GM12878 (cell line): ENCODE data around the gene SMIM26. TPM values are rescaled to one million over a fixed set of nuclear protein-coding genes. Genes with fewer than 3 reads are reported as not detected.

Source experiments
- ATAC-seq: fragments of 200-7000 bp; cut with Tn5 transposase; 3 replicates; pipeline ENCODE4 v1.9.1; 2020; ENCODE audit warnings: mild to moderate bottlenecking, moderate library complexity
- BruUV-seq: library from RNA; stranded (reverse); fragments of 400-500 nt; replicated peaks from 2 replicates; lab custom pipeline; 2021; lab: Mats Ljungman, UMichigan
- CTCF ChIA-PET: fragments of 300-600 bp; sonication (Branson Sonifier 250); formaldehyde crosslinking; extraction: SDS; loops from one replicate; lab custom pipeline; 2021; ENCODE audit warnings: inconsistent platforms; lab: Yijun Ruan, JAX
- POLR2A ChIA-PET: fragments of 350-600 bp; formaldehyde crosslinking; extraction: SDS; loops from one replicate; lab custom pipeline; 2021; ENCODE audit warnings: inconsistent platforms; lab: Charles Lee
- RAD21 ChIA-PET: fragments of 300-600 bp; sonication (Branson Sonifier 250); formaldehyde crosslinking; loops from one replicate; lab custom pipeline; 2023; ENCODE audit warnings: antibody characterized with exemption; ENCODE audit not compliant: unreplicated experiment; lab: Charles Lee
- SMC1A ChIA-PET: fragments of 300-600 bp; sonication (Branson Sonifier 250); formaldehyde crosslinking; loops from one replicate; lab custom pipeline; 2023; ENCODE audit not compliant: unreplicated experiment, uncharacterized antibody; lab: Charles Lee
- DNase-seq: peaks from one replicate; pipeline ENCODE4 v3.0.0-alpha.2; 2011; ENCODE audit warnings: low read depth, low spot score
- FAIRE-seq: peaks from 3 replicates; lab custom pipeline; 2011; peaks lifted over from hg19 to GRCh38; lab: Jason Lieb, UNC
- H2AFZ ChIP-seq: 2 replicates; pipeline ENCODE4 v1.6.0; 2011; ENCODE audit warnings: low read depth, low read length, control low read depth; ENCODE audit not compliant: control insufficient read depth
- H3K27ac ChIP-seq: 2 replicates; pipeline ENCODE4 v1.5.1; 2011; ENCODE audit warnings: control low read depth; ENCODE audit not compliant: control insufficient read depth, insufficient read depth
- H3K27me3 ChIP-seq, 2 experiments: replicated peaks in 1 of 2; 2 replicates each; pipeline versions ENCODE4 v1.6.0 to v1.6.1; 2011; ENCODE audit warnings: low read length in 1 of 2; ENCODE audit not compliant: control insufficient read depth in 2 of 2, insufficient read depth in 2 of 2
- H3K36me3 ChIP-seq, 2 experiments: 2 replicates each; pipeline ENCODE4 v1.5.1; 2011; ENCODE audit warnings: low read length in 1 of 2; ENCODE audit not compliant: control insufficient read depth in 2 of 2, insufficient read depth in 2 of 2
- H3K4me1 ChIP-seq: 2 replicates; pipeline ENCODE4 v1.6.1; 2011; ENCODE audit warnings: mild to moderate bottlenecking, low read length, moderate library complexity, mixed read lengths; ENCODE audit not compliant: control insufficient read depth, insufficient read depth
- H3K4me2 ChIP-seq: 2 replicates; pipeline ENCODE4 v1.6.0; 2011; ENCODE audit warnings: control low read depth; ENCODE audit not compliant: control insufficient read depth, insufficient read depth
- H3K4me3 ChIP-seq: fragments of 200-600 bp; sonication (generic); 2 replicates; pipeline ENCODE4 v1.5.1; 2016
- H3K79me2 ChIP-seq: 2 replicates; pipeline ENCODE4 v1.6.0; 2011; ENCODE audit warnings: low read length; ENCODE audit not compliant: control insufficient read depth, insufficient read depth
- H3K9ac ChIP-seq: 2 replicates; pipeline ENCODE4 v1.8.0; 2011; ENCODE audit warnings: low read length, control low read depth, mixed read lengths; ENCODE audit not compliant: control insufficient read depth, insufficient read depth
- H3K9me3 ChIP-seq: replicated peaks from 3 replicates; pipeline ENCODE4 v1.5.1; 2011; ENCODE audit warnings: mild to moderate bottlenecking, low read length; ENCODE audit not compliant: control insufficient read depth, insufficient read depth
- H4K20me1 ChIP-seq: 2 replicates; pipeline ENCODE4 v1.6.0; 2011; ENCODE audit not compliant: control insufficient read depth, insufficient read depth
- ATF2 ChIP-seq: IDR thresholded peaks from 2 replicates; pipeline ENCODE4 v1.6.1; 2012; ENCODE audit warnings: low read length, inconsistent platforms
- CBX5 ChIP-seq: sonication (generic); IDR thresholded peaks from 2 replicates; pipeline ENCODE4 v1.6.1; 2016; ENCODE audit warnings: low read depth, moderate library complexity, mild to moderate bottlenecking, inconsistent platforms
- CHD1 ChIP-seq: IDR thresholded peaks from 2 replicates; pipeline ENCODE4 v1.6.1; 2012; ENCODE audit warnings: low read depth, low read length, improper control_type of control experiment
- HDAC6 ChIP-seq: fragments of 200-600 bp; sonication (generic); IDR thresholded peaks from one replicate; pipeline ENCODE4 v1.8.0; 2017; ENCODE audit warnings: antibody characterized with exemption; ENCODE audit not compliant: unreplicated experiment
- HDGF ChIP-seq: fragments of 450-650 bp; IDR thresholded peaks from 2 replicates; pipeline ENCODE4 v1.6.1; 2016; ENCODE audit warnings: antibody characterized with exemption
- KAT2A ChIP-seq: conservative IDR thresholded peaks from 2 replicates; pipeline ENCODE4 v1.6.1; 2011; ENCODE audit warnings: low read depth, low read length; ENCODE audit not compliant: control insufficient read depth
- NBN ChIP-seq: fragments of 450-650 bp; IDR thresholded peaks from 2 replicates; pipeline ENCODE4 v1.6.1; 2016
- PAX8 ChIP-seq: fragments of 450-650 bp; IDR thresholded peaks from 2 replicates; pipeline ENCODE4 v1.6.1; 2017; ENCODE audit warnings: mild to moderate bottlenecking, moderate library complexity
- SREBF2 ChIP-seq: IDR thresholded peaks from 2 replicates; pipeline ENCODE4 v1.6.1; 2012; ENCODE audit warnings: mild to moderate bottlenecking, low read length
- USF1 ChIP-seq: IDR thresholded peaks from 2 replicates; pipeline ENCODE4 v1.6.1; 2011; ENCODE audit warnings: borderline replicate concordance, low read depth, mild to moderate bottlenecking, moderate library complexity, mixed read lengths, low read length; ENCODE audit not compliant: insufficient read depth; ENCODE audit errors: extremely low read length
- in situ Hi-C: fragments of 300-500 bp; cut with MboI; formaldehyde crosslinking; loops from 9 replicates; pipeline ENCODE4 v1.14.3; 2018; ENCODE audit warnings: mixed read lengths
- intact Hi-C: fragments of 100-400 bp; cut with micrococcal nuclease; formaldehyde crosslinking; loops from one replicate; pipeline ENCODE4 v1.14.2; 2022; ENCODE audit not compliant: unreplicated experiment
- polyA plus RNA-seq, 11 experiments: library from polyadenylated mRNA; depleted of rRNA in 4 of 11; unstranded in 6 of 11; stranded (reverse) in 5 of 11; fragments of >200 nt; fragmentation: Nextera tagmentation in 4 of 11; fragmentation: Illumina TruSeq in 1 of 11; extraction: Ambion mirVana in 4 of 11; extraction: Trizol in 1 of 11; gene quantifications; 1 replicate in 1 of 11; 2 replicates in 10 of 11; pipeline versions ENCODE4 v1.2.1 to v1.2.3, GENCODE V29; 2011 to 2016; ENCODE audit warnings: inconsistent platforms in 2 of 11, missing spikeins in 2 of 11, low read depth in 1 of 11
- total RNA-seq, 4 experiments: library from RNA; depleted of rRNA in 3 of 4; stranded (reverse); fragments of >200 nt in 3 of 4; fragmentation: Illumina TruSeq in 1 of 4; extraction: Trizol in 1 of 4; gene quantifications; 2 replicates each; pipeline versions ENCODE4 v1.2.1 to v1.2.3, GENCODE V29; 2013 to 2021
- TF ChIP-seq, protein P1 (sequence below): fragments of 450-650 bp; IDR thresholded peaks from 2 replicates; pipeline ENCODE4 v1.6.1; 2017; ENCODE audit warnings: mild to moderate bottlenecking, moderate library complexity
- TF ChIP-seq, protein P2 (sequence below): fragments of 450-650 bp; IDR thresholded peaks from 2 replicates; pipeline ENCODE4 v1.6.1; 2017; ENCODE audit warnings: low read depth, mild to moderate bottlenecking, moderate library complexity

The SMIM26 gene
- total and polyA plus RNA-seq, 10 of the 15 experiments (the other 5 are each of a cell fraction or from before 2014, with no cell fraction given) = 74.3 to 329 (median 176) TPM

DNA sequence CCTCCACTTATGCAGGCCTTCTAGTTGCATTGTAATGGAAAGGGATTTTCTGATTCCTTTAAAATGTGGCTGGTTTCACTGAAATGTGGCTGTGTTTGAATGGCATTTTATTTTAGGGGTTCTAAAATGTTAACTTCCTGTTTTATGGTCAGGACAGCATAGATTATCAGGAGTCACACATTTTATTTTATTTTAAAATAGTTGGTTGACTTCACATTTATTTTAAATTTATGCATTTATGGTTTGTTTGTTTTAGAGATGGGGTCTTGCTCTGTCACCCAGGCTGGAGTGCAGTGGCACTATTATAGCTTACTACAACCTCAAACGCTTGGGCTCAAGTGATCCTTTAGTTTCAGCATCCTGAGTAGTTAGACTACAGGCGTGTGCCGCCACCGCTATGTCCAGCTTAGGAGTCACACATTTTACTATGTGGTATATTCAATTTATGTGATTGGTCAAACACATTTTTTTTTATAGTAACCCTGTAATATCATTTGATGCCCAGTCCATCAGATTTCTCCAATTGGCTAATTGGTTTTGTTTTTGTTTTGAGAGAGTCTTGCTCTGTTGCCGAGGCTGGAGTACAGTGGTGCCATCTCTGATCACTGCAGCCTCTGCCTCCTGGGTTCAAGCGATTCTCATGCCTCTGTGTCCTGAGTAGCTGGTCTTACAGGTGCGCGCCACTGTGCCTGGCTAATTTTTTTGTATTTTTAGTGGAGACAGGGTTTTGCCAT, 22.9 kb downstream of the SMIM26 start (continued):
- no peak for TF ChIP-seq HDGF

- DNase-seq = no peak
- no peak for ATAC-seq
- POLR2A ChIA-PET = no interaction called here
- no peaks in the 10 kb centered on the region for H4K20me1 ChIP-seq
- RAD21 ChIA-PET = no interaction called here
- H3K27ac ChIP-seq = no peak overlapping the region
- H3K27me3 ChIP-seq = no peaks in the 10 kb centered on the region
- no peaks in the 10 kb centered on the region; the same call in 2 of the 3 replicates for H3K9me3 ChIP-seq
- FAIRE-seq = no peak
- CTCF ChIA-PET = interaction anchor here (1.1 kb wide), 1 partner anchor 183 kb away, joined by 4 read pairs; no protein-coding TSS in a partner anchor
- intact Hi-C loops = no loop called here
- SMC1A ChIA-PET = interaction anchor here (0.7 to 0.8 kb wide), 2 partner anchors 15 to 183 kb away, joined by 3 read pairs; no protein-coding TSS in a partner anchor
- peaks cover 2% of the 10 kb centered on the region; the same call in 1 of the 2 replicates for H3K79me2 ChIP-seq
- H3K4me2 ChIP-seq = no peak overlapping the region
- no TSS peak for BruUV-seq
- in situ Hi-C loops = loop anchor here (25.0 kb wide), 1 partner anchor 1416 kb away; the partner anchor contains the start of gene NAA20
- no peak overlapping the region for H3K9ac ChIP-seq
- H3K36me3 ChIP-seq = peaks cover 3 to 5% of the 10 kb centered on the region in 2 experiments; a peak in 2 of 4 replicates
- H3K4me3 ChIP-seq = no peak overlapping the region
- no peak overlapping the region for H2AFZ ChIP-seq
- H3K4me1 ChIP-seq = no peaks in the 10 kb centered on the region
- TF ChIP-seq CHD1 = no peak
- no peak for TF ChIP-seq KAT2A
- TF ChIP-seq, protein P1, sequence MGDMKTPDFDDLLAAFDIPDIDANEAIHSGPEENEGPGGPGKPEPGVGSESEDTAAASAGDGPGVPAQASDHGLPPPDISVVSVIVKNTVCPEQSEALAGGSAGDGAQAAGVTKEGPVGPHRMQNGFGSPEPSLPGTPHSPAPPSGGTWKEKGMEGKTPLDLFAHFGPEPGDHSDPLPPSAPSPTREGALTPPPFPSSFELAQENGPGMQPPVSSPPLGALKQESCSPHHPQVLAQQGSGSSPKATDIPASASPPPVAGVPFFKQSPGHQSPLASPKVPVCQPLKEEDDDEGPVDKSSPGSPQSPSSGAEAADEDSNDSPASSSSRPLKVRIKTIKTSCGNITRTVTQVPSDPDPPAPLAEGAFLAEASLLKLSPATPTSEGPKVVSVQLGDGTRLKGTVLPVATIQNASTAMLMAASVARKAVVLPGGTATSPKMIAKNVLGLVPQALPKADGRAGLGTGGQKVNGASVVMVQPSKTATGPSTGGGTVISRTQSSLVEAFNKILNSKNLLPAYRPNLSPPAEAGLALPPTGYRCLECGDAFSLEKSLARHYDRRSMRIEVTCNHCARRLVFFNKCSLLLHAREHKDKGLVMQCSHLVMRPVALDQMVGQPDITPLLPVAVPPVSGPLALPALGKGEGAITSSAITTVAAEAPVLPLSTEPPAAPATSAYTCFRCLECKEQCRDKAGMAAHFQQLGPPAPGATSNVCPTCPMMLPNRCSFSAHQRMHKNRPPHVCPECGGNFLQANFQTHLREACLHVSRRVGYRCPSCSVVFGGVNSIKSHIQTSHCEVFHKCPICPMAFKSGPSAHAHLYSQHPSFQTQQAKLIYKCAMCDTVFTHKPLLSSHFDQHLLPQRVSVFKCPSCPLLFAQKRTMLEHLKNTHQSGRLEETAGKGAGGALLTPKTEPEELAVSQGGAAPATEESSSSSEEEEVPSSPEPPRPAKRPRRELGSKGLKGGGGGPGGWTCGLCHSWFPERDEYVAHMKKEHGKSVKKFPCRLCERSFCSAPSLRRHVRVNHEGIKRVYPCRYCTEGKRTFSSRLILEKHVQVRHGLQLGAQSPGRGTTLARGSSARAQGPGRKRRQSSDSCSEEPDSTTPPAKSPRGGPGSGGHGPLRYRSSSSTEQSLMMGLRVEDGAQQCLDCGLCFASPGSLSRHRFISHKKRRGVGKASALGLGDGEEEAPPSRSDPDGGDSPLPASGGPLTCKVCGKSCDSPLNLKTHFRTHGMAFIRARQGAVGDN = no peak
- no peak for TF ChIP-seq USF1
- no peak for TF ChIP-seq HDAC6
- TF ChIP-seq, protein P2, sequence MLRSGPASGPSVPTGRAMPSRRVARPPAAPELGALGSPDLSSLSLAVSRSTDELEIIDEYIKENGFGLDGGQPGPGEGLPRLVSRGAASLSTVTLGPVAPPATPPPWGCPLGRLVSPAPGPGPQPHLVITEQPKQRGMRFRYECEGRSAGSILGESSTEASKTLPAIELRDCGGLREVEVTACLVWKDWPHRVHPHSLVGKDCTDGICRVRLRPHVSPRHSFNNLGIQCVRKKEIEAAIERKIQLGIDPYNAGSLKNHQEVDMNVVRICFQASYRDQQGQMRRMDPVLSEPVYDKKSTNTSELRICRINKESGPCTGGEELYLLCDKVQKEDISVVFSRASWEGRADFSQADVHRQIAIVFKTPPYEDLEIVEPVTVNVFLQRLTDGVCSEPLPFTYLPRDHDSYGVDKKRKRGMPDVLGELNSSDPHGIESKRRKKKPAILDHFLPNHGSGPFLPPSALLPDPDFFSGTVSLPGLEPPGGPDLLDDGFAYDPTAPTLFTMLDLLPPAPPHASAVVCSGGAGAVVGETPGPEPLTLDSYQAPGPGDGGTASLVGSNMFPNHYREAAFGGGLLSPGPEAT = no peak
- TF ChIP-seq PAX8 = no peak
- TF ChIP-seq CBX5 = no peak
- no peak for TF ChIP-seq NBN
- TF ChIP-seq SREBF2 = no peak
- no peak for TF ChIP-seq ATF2
These were observed 29.0 kb downstream of the SMIM26 start for GRCh38 chr20:18596270-18596669.
